ENCODE measurements around the gene CLEC11A. TPM values are rescaled to one million over a fixed set of nuclear protein-coding genes. Genes with fewer than 3 reads are reported as not detected.

CLEC11A gene
- total RNA-seq, 1 experiment from 2014 or later: 1.1 TPM

DNA sequence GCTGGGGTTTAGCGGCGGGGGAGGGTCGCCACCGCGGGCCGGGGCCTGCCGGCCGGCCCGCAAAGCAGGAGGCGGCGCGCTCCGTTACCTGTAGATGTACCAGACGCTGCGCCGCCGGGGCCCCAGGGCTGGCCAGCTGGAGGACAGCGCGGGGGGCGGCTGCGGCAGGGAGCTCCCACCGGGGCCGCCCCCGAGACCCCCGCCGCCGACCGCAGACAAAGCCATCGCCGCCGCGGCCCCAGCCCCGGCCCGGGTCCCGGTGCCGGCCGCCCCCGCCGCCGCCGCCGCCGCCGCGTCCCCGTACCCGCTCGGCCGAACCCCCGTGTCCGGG is 28.4 kb upstream of the CLEC11A start:
- POLR2A ChIA-PET: no interaction called here
- no peak overlapping the region for H3K4me3 Mint-ChIP-seq (ENCODE audit: unreplicated experiment)
- H3K27me3 Mint-ChIP-seq (ENCODE audit: insufficient read depth, unreplicated experiment): peaks cover 31% of the 10 kb centered on the region
- H3K27me3 ChIP-seq (replicated peaks; ENCODE audit: control insufficient read depth, insufficient read depth, low read length): 0 out of 2 replicates have a peak, but pooled peaks cover 1% of the 10 kb centered on the region
- BruUV-seq (replicated peaks): no TSS peak
- H3K9me3 Mint-ChIP-seq (ENCODE audit: unreplicated experiment): no peaks in the 10 kb centered on the region
- H3K4me1 ChIP-seq: no peaks in the 10 kb centered on the region
- no peaks in the 10 kb centered on the region for H3K36me3 Mint-ChIP-seq (ENCODE audit: insufficient read depth, unreplicated experiment)
- H3K36me3 ChIP-seq (ENCODE audit: control insufficient read depth, insufficient read depth, low read length): no peaks in the 10 kb centered on the region
- intact Hi-C loops (cut with micrococcal nuclease; ENCODE audit: unreplicated experiment): no loop called here
- H3K27ac Mint-ChIP-seq (ENCODE audit: unreplicated experiment): no peak overlapping the region
- no peaks in the 10 kb centered on the region for H3K9me3 ChIP-seq
- DNase-seq: no peak
- H3K4me3 ChIP-seq (ENCODE audit: low read depth, low read length): no peak overlapping the region
- CTCF ChIA-PET: no interaction called here
- TF ChIP-seq, protein P1, sequence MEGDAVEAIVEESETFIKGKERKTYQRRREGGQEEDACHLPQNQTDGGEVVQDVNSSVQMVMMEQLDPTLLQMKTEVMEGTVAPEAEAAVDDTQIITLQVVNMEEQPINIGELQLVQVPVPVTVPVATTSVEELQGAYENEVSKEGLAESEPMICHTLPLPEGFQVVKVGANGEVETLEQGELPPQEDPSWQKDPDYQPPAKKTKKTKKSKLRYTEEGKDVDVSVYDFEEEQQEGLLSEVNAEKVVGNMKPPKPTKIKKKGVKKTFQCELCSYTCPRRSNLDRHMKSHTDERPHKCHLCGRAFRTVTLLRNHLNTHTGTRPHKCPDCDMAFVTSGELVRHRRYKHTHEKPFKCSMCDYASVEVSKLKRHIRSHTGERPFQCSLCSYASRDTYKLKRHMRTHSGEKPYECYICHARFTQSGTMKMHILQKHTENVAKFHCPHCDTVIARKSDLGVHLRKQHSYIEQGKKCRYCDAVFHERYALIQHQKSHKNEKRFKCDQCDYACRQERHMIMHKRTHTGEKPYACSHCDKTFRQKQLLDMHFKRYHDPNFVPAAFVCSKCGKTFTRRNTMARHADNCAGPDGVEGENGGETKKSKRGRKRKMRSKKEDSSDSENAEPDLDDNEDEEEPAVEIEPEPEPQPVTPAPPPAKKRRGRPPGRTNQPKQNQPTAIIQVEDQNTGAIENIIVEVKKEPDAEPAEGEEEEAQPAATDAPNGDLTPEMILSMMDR (IDR thresholded peaks at IDR 0.05; ENCODE audit: insufficient read depth in 1 of 2, low read depth in 1 of 2, low read length in 1 of 2, severe bottlenecking in 1 of 2, unreplicated experiment in 1 of 2): no peak
- no peaks in the 10 kb centered on the region for H3K4me1 Mint-ChIP-seq (ENCODE audit: low read depth, unreplicated experiment)

DNA sequence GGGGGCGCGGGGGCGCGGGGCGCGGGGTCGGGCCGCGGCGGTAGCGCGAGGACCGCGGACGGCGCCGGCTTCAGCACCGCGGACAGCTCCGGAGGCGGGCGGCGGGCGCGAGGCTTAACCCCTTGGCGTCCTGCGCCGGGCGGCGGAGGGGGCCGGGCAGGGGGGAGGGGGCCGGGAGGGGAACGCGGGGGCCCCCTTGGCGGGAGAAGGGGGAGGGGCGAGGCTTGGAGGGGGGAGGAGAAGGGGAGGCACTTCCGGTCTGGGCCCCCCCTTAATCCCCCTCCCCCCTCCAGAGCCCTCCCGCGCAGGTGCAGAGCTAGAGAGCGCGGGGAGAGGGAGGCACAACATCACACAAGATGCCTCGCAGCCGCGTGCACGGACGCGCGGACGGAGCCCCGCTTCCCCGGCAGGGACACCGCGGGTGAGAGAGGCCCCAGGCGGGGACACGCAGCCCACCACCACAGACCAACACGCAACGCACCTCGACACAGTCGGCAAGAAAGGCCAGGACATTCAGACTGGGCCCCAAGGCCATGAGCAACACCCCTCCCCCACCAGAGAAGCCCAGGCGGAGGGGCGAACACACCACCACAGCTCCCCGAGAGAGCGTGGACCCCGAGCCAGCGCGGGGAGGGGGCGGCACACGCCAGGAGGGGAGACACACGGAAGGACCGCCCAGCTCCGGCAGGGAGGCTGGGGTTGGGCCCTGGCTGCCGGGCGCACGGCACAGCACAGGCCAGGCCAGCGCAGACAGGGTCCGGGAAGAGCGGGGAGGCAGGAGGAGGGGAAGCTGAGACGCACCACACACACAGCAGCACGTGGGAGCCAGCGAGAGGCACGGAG is 27.7 kb upstream of the CLEC11A start:
- Histone ChIP-seq H3K4me3 (ENCODE audit: low read depth, low read length) (no peak overlapping the region), H3K9me3 (no peaks in the 10 kb centered on the region), H3K27me3 (replicated peaks; ENCODE audit: control insufficient read depth, insufficient read depth, low read length) (0 out of 2 replicates have a peak, but pooled peaks cover 1% of the 10 kb centered on the region), H3K36me3 (ENCODE audit: control insufficient read depth, insufficient read depth, low read length) (no peaks in the 10 kb centered on the region), H3K4me1 (no peaks in the 10 kb centered on the region)
- peaks cover 35% of the 10 kb centered on the region for H3K27me3 Mint-ChIP-seq (ENCODE audit: insufficient read depth, unreplicated experiment)
- H3K4me1 Mint-ChIP-seq (ENCODE audit: low read depth, unreplicated experiment): no peaks in the 10 kb centered on the region
- ChIA-PET POLR2A (no interaction called here), CTCF (interaction anchor here (0.8 kb wide), 1 partner anchor 10 kb away, joined by 4 read pairs; no protein-coding TSS in a partner anchor)
- TF ChIP-seq, protein P1 (IDR thresholded peaks at IDR 0.05; ENCODE audit: insufficient read depth in 1 of 2, low read depth in 1 of 2, low read length in 1 of 2, severe bottlenecking in 1 of 2, unreplicated experiment in 1 of 2): no peak
- peak in 1 of 2 experiments; percentile 49 for DNase-seq
- no peak overlapping the region for H3K4me3 Mint-ChIP-seq (ENCODE audit: unreplicated experiment)
- no peaks in the 10 kb centered on the region for H3K9me3 Mint-ChIP-seq (ENCODE audit: unreplicated experiment)
- H3K27ac Mint-ChIP-seq (ENCODE audit: unreplicated experiment): no peak overlapping the region
- BruUV-seq (replicated peaks): no TSS peak
- intact Hi-C loops (cut with micrococcal nuclease; ENCODE audit: unreplicated experiment): no loop called here
- H3K36me3 Mint-ChIP-seq (ENCODE audit: insufficient read depth, unreplicated experiment): no peaks in the 10 kb centered on the region

DNA sequence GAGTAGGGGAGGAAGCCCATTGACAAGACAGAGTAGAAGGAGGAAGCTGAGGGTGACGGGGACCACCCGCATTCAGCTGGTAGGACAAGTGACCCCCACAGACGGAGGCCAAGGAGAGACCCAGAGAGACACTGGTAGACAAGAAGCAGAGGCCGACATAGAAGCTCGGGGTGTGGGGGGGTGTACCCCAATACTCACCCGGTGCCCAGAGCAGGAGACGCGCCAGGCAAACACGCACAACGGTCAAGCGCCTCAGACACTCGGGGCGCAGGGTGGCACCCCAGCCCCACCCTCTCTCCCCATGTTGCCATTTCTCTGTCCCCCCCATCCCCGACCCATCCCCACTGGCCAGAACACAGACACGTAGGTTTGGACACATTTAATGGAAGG is 27.1 kb upstream of the CLEC11A start:
- H3K27me3 ChIP-seq (replicated peaks; ENCODE audit: control insufficient read depth, insufficient read depth, low read length): 0 out of 2 replicates have a peak, but pooled peaks cover 1% of the 10 kb centered on the region
- CTCF ChIA-PET: interaction anchor here (0.8 kb wide), 1 partner anchor 10 kb away, joined by 4 read pairs; no protein-coding TSS in a partner anchor
- H3K36me3 Mint-ChIP-seq (ENCODE audit: insufficient read depth, unreplicated experiment): no peaks in the 10 kb centered on the region
- no peaks in the 10 kb centered on the region for H3K4me1 ChIP-seq
- BruUV-seq (replicated peaks): no TSS peak
- intact Hi-C loops (cut with micrococcal nuclease; ENCODE audit: unreplicated experiment): no loop called here
- no peak for DNase-seq
- TF ChIP-seq, protein P1 (IDR thresholded peaks at IDR 0.05; ENCODE audit: insufficient read depth in 1 of 2, low read depth in 1 of 2, low read length in 1 of 2, severe bottlenecking in 1 of 2, unreplicated experiment in 1 of 2): no peak
- no peaks in the 10 kb centered on the region for H3K9me3 Mint-ChIP-seq (ENCODE audit: unreplicated experiment)
- no peaks in the 10 kb centered on the region for H3K4me1 Mint-ChIP-seq (ENCODE audit: low read depth, unreplicated experiment)
- peaks cover 31% of the 10 kb centered on the region for H3K27me3 Mint-ChIP-seq (ENCODE audit: insufficient read depth, unreplicated experiment)
- no peaks in the 10 kb centered on the region for H3K9me3 ChIP-seq
- no peak overlapping the region for H3K4me3 ChIP-seq (ENCODE audit: low read depth, low read length)
- POLR2A ChIA-PET: no interaction called here
- H3K27ac Mint-ChIP-seq (ENCODE audit: unreplicated experiment): no peak overlapping the region
- H3K4me3 Mint-ChIP-seq (ENCODE audit: unreplicated experiment): no peak overlapping the region
- H3K36me3 ChIP-seq (ENCODE audit: control insufficient read depth, insufficient read depth, low read length): no peaks in the 10 kb centered on the region
